Measurements from ENCODE around the gene INPP1. TPM values are rescaled to one million over a fixed set of nuclear protein-coding genes. Genes with fewer than 3 reads are reported as not detected.

The INPP1 gene
- total RNA-seq, 4 donors from 2014 or later = 10.2 to 14.1 (median 12.9) TPM

GRCh38 chr2:190360561-190360960 lies 17.2 kb downstream of the INPP1 start:
- no peak for TF ChIP-seq CTCF (IDR thresholded peaks at IDR 0.05; ENCODE audit: low read depth)

- TF ChIP-seq CTCF (IDR thresholded peaks at IDR 0.05; ENCODE audit: low read depth) = no peak
Observed at GRCh38 chr2:190360965-190361364, 17.6 kb downstream of the INPP1 start.

GRCh38 chr2:190361572-190361971 lies 18.2 kb downstream of the INPP1 start:
- no peak for TF ChIP-seq CTCF (IDR thresholded peaks at IDR 0.05; ENCODE audit: low read depth)

- TF ChIP-seq CTCF (IDR thresholded peaks at IDR 0.05; ENCODE audit: low read depth) = no peak
Observed at GRCh38 chr2:190362894-190363293, 19.5 kb downstream of the INPP1 start.

- TF ChIP-seq CTCF (IDR thresholded peaks at IDR 0.05; ENCODE audit: low read depth) = no peak
Observed at GRCh38 chr2:190365499-190366204, 22.3 kb downstream of the INPP1 start.

- TF ChIP-seq CTCF (IDR thresholded peaks at IDR 0.05; ENCODE audit: low read depth) = no peak
Observed at GRCh38 chr2:190366248-190366753, 22.9 kb downstream of the INPP1 start.

- no peak for TF ChIP-seq CTCF (IDR thresholded peaks at IDR 0.05; ENCODE audit: low read depth)
Observed at GRCh38 chr2:190367091-190367490, 23.7 kb downstream of the INPP1 start.

All from subcutaneous adipose tissue (tissue), 4 donors.